Nephron progenitor cell (in vitro differentiated cells): ENCODE results near the gene PCARE.
A peak's percentile ranks its signal among the peaks of the same experiment; 100 is the strongest.

Experiments used
- DNase-seq: peaks from one replicate; pipeline ENCODE4 v3.0.0; 2021
- H3K27ac Mint-ChIP-seq: 2 replicates; pipeline ENCODE4 v1.8.0; 2021; ENCODE audit warnings: mild to moderate bottlenecking, moderate library complexity, mixed read lengths
- H3K27me3 Mint-ChIP-seq: 2 replicates; pipeline ENCODE4 v1.8.0; 2021; ENCODE audit warnings: mild to moderate bottlenecking, low read depth, mixed read lengths; ENCODE audit not compliant: poor library complexity
- H3K36me3 Mint-ChIP-seq: 2 replicates; pipeline ENCODE4 v1.8.0; 2021; ENCODE audit warnings: low read depth, mixed read lengths
- H3K4me1 Mint-ChIP-seq: 2 replicates; pipeline ENCODE4 v1.8.0; 2021; ENCODE audit warnings: mixed read lengths
- H3K4me3 Mint-ChIP-seq: 2 replicates; pipeline ENCODE4 v1.8.0; 2021; ENCODE audit warnings: mild to moderate bottlenecking, moderate library complexity, mixed read lengths
- H3K9me3 Mint-ChIP-seq: 2 replicates; pipeline ENCODE4 v1.8.0; 2021; ENCODE audit warnings: mild to moderate bottlenecking, moderate library complexity, mixed read lengths
- TF ChIP-seq, protein P1 (sequence below): fragments of 200-600 bp; sonication (generic); IDR thresholded peaks from 2 replicates; pipeline ENCODE4 v1.5.0; 2021; ENCODE audit warnings: antibody characterized with exemption

The PCARE gene

DNA sequence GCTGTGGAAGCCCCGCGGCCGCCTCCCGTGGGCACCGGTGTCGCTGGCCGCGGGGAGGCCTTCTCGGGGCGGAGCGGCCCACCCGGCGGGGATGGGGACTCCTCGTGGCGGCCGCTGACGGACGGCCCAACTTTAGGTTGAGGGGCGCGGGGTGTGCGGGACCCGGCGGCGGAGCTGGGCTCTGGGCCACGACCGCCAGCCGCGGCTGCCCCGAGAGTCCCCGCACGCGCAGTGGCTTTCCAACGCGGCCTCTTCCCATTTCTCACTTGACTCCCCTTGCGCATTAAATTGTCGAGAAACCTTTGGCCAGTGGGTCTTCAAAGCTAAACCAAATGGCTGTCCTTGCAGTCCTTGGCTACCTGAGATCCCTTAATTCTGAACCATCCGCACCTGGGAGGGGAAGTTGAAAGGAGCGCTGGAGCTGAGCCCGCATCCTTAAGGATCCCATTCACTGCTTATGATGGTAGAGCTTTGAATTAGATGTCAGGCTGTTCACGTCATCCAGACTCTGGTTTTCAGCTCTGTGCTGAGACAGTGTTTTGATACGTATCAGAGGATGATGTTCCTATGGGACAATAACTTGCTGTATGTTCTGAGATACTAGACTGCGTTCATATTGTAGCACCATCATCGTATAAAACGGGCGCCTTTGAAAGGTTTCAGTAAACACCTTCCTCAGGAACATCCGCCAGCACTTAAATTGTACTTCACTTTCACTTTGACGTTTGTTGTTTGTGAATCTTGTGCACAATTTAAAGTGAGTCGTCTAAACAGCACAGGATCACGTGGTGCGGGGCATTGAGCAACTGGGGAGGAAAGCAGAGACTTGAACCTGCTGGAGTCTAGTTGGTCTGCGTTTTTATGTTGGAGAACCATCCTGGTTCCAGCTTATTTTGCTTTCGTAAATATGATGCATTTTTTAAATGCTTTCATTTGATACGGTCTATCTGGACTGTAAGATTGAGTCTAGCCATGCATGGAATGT is 41.8 kb upstream of the PCARE start:
- no peak overlapping the region for H3K27ac Mint-ChIP-seq
- no peaks in the 10 kb centered on the region for H3K36me3 Mint-ChIP-seq
- H3K9me3 Mint-ChIP-seq = no peaks in the 10 kb centered on the region
- H3K4me3 Mint-ChIP-seq = peak overlapping the region; percentile 90
- TF ChIP-seq, protein P1, sequence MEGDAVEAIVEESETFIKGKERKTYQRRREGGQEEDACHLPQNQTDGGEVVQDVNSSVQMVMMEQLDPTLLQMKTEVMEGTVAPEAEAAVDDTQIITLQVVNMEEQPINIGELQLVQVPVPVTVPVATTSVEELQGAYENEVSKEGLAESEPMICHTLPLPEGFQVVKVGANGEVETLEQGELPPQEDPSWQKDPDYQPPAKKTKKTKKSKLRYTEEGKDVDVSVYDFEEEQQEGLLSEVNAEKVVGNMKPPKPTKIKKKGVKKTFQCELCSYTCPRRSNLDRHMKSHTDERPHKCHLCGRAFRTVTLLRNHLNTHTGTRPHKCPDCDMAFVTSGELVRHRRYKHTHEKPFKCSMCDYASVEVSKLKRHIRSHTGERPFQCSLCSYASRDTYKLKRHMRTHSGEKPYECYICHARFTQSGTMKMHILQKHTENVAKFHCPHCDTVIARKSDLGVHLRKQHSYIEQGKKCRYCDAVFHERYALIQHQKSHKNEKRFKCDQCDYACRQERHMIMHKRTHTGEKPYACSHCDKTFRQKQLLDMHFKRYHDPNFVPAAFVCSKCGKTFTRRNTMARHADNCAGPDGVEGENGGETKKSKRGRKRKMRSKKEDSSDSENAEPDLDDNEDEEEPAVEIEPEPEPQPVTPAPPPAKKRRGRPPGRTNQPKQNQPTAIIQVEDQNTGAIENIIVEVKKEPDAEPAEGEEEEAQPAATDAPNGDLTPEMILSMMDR = no peak
- peak; percentile 55 for DNase-seq
- H3K4me1 Mint-ChIP-seq = peaks cover 26% of the 10 kb centered on the region
- peaks cover 85% of the 10 kb centered on the region for H3K27me3 Mint-ChIP-seq

DNA sequence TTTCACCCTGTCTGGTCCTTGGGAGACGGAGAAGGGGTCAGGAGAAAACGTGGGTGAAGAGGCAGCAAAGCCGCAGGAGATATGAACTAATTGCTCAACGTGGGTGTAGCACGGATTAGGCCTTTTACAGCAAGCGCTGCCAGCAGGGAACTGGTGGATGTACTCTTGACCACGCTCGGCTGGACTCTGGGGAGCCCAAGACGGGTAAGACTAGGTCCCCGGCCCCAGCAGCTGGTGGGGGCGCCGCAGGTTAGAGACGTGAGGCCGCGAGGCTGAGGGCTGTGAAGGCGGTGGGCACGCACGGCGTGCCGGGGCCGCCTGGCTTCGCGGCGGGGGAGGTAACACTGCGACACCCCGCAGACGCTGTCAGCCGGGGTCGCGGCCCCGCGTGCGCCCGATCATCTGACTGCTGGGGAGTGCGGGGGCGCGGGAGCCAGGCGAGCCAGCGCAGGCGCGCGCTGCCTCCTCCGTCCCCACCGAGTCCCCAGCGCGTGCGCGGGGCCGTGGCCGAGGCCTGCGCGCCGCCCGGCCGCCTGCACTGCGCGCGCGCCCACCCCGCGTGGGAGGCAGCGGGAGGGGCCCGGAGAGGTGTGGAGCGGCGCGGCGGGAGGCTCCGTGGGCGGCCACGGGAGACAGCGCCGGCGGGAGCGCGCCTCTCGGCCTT is 40.8 kb upstream of the PCARE start, which contains the start of gene CLIP4:
TSS of gene CLIP4 (plus strand) at position 470 of the 664 bp plus-strand sequence. CDS start 5,974 bp downstream, outside the sequence.
- no peaks in the 10 kb centered on the region for H3K9me3 Mint-ChIP-seq
- peaks cover 83% of the 10 kb centered on the region for H3K27me3 Mint-ChIP-seq
- no peaks in the 10 kb centered on the region for H3K36me3 Mint-ChIP-seq
- peaks cover 26% of the 10 kb centered on the region for H3K4me1 Mint-ChIP-seq
- H3K4me3 Mint-ChIP-seq = peak within 1 kb of the TSS; percentile 90
- TF ChIP-seq, protein P1 = no peak
- DNase-seq = peak; percentile 74
- H3K27ac Mint-ChIP-seq = no peak within 1 kb of the TSS

DNA sequence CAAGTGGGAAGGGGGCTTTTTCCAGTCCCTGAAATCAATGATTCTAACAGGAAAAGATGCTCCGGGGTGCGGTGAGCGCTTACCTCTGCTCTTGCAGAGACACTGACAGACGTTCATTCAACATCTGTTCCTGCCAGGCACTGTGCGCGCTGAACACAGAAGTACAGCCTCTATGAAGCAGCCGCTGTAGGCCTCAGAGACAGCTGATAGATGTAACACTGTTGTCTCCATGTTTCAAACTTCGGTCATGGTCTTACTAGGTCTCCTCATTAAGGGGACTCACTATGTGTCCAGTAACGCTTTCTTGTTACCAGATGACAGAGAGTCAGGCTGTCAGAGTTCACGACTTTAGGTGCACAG is 40.2 kb upstream of the PCARE start:
- DNase-seq = no peak
- TF ChIP-seq, protein P1 = no peak
- Mint-ChIP-seq H3K27me3 (peaks cover 83% of the 10 kb centered on the region), H3K4me1 (peaks cover 26% of the 10 kb centered on the region), H3K27ac (no peak overlapping the region), H3K9me3 (no peaks in the 10 kb centered on the region), H3K36me3 (no peaks in the 10 kb centered on the region), H3K4me3 (peak overlapping the region; percentile 90)

DNA sequence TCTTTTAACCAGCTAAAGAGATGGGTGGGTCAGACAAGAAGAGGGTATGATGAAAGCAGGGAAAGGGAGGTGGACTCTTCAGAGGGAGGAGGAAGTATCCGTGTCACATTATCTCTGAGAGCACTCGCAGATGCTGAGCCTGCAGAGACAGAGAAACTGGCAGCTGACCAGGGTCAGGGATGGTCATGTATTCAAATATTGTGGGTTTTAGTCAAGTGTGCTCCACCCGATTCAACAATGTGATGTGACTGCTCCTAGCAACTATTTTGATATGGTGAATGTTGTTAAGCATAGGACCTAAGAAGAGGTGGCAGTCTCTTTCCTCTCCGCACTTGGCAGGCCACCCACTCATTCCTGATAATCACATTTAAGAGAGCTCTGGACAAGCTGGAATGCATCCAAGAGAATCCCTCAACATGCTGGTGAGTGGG is 39.6 kb upstream of the PCARE start:
- Mint-ChIP-seq H3K27ac (no peak overlapping the region), H3K4me3 (peak overlapping the region; percentile 90), H3K36me3 (no peaks in the 10 kb centered on the region), H3K4me1 (peaks cover 26% of the 10 kb centered on the region), H3K27me3 (peaks cover 80% of the 10 kb centered on the region), H3K9me3 (no peaks in the 10 kb centered on the region)
- no peak for DNase-seq
- TF ChIP-seq, protein P1 = no peak

DNA sequence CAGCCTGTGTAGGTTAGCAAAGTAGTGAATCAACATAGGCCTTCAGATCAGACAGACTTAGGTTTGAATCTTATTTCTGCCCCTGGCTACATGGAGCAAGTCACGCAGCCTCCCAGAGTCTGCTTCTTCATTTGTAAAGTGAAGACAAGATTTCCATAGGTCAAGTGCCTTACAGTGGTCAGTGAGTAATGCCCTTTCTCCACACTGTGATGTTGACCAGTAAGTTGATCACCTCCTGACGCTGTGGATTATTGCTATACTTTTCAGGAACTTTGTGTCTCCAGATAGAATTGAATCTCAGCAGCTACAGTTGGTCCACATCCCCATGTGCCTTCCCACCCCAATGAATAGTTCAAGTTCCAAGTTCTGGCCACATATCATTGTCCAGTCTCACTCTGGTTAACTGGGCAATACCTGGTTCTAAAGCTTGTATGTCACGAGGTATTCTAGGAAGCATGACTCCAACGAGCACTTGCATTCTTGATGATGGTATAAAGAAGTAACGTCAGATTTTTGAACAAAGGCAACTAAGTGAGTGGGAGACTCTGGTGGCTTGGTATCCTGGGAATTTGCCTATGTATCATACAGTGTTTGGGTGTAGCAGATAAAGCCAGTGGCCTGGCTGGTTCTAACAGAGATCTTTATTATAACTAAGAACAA is 38.8 kb upstream of the PCARE start:
- Mint-ChIP-seq H3K9me3 (no peaks in the 10 kb centered on the region), H3K27me3 (peaks cover 79% of the 10 kb centered on the region), H3K4me1 (peaks cover 26% of the 10 kb centered on the region), H3K4me3 (no peak overlapping the region), H3K36me3 (no peaks in the 10 kb centered on the region), H3K27ac (no peak overlapping the region)
- DNase-seq = no peak
- TF ChIP-seq, protein P1 = no peak
